GM21526 (cell line): Measurements from ENCODE around the gene TBXT.
A peak's percentile ranks its signal among the peaks of the same experiment; 100 is the strongest.
"Not testable (repeated sequence)": the region's sequence is repeated elsewhere in the genome, so short reads cannot be mapped to it uniquely, and the experiment has no call there.

Experiments used
- ATAC-seq: cut with Tn5 transposase; IDR thresholded peaks from one replicate; pipeline ENCODE4 v1.9.1; 2021; ENCODE audit warnings: moderate library complexity; ENCODE audit not compliant: unreplicated experiment, low FRiP score

The TBXT gene

DNA sequence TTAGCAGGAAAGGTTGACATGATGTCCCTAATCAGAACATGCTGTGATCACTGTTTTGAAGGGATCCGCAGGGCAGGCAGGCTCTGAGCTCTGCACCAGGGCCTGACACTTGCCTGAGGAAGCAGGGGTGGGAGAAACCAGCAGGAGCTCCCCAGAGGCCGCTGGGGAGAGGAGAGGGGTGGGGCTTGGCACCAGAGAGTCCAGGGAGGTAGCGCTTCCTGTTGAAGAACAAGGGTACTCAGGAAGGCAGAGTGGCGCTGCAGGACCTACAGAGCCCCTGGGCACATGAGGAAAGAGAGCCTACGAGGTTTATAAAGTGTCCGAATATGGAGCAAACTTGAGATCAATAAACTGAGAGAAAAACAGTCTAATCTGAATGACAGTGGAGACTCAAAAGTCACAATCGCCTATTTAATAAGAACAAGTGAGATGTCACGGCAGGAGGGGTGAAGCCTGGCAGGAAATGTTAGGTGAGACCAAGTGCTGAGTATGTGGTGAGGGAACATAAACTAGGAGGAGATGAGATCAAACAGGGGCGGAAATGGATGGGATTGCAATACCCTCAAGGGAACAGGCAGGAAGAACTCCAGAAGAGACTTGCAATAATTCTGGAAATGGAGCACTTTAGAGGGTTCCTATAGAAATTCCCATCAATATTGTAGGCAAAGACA is 5.8 kb upstream of the TBXT start:
- no peak for ATAC-seq

DNA sequence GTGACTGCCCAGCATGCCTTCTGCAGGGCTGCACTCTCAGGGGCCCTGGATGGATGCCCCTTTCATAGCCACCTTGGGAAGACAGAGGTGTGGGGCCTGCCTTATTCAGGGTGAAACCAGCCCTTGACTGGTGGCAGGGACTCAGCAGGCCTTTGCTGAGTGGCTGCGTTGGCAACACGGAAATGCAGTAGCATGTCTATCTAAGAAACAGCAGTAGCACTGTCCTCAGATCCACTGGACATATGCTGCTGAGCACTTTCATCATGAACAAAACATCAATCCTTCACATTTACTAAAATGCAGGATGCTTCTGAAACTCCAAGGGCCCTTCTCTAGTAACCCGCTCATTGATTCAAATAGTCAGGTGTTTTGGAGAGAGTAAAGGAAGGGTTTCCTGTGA is 4.9 kb upstream of the TBXT start:
- ATAC-seq: no peak

DNA sequence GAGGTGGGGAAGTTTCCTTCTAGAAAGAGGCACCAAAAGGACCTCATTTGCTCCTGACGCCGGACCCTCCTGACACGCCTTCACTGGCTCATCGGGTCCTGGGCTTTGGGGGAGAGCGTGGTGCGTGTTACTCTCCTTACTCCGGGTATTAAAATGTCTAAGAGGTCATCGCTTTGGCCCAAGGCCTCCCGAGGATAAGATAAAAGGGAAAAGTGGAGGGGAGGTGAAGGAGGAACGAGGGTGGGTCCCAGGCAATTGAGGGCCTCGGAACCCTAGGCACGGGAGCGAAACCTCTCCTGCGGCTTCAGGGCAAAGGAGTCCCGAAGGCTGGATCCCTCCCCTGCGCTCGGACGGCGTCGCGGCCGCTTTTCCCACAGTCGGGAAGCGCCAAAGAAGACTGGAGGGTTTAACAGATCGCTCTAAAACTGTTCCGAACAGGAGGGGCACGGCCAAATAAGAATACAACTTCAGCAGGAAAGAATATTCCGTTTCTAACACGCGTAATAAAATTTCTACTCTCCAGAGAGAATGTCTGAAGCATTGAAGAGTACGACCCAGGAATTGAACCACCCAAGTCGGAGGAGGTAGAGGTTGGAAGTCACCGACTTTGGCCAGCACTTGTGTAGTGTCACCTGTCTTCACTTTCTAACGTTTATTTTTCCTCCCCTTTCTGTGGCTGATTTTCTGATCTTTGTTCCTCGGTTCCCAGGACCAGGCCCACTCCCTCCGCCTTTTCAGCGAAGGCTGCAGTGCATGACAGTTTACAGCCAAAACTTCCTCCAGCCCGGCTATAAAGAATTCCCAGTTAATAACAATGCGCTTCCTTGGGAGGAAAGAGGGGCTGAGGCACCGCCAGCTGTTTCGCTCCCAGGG is 2.1 kb upstream of the TBXT start:
- ATAC-seq: no peak

DNA sequence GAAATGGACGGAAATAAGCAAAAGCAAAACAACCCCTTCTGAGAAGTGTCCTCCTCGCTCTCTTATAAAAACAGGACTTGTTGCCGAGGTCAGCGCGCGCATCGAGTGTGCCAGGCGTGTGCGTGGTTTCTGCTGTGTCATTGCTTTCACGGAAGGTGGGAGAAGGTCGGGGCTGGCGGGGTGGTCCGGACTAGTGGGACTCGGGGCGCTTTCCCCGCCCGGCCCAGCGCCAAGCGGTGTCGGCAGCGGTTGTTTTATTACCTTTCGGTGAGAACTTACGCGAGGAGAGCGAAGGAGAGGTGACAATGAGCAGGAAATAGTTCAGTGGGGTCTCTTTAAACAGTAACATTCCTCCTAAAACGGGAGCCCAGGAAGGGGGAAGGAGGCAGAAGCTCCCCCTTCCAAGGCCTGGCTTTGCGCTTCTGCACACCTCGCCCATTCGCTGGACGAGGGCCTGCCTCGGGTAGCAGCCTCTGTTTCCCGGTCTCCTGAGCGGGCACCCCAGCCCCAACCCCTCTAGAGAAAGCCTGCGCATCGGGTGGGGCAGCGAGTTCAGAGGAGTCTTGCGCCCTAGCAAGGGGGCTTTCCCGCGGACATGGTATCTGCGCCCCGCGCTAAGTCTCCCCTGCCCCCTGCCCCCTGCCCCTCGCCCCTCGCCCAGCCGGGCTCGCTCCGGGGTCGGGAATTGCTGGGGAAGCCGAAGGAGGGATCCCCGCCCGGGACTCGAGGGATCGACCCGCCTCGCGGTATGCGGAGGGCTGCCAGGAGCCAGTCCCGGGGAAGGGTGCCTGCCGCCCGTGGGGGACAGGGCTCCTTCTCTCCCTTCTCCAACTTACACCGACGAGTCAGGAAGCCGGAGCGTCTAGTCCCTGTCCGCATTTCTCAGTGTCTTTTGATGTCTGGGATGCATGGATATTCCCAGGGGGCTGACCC is 1.2 kb upstream of the TBXT start:
- no peak for ATAC-seq

DNA sequence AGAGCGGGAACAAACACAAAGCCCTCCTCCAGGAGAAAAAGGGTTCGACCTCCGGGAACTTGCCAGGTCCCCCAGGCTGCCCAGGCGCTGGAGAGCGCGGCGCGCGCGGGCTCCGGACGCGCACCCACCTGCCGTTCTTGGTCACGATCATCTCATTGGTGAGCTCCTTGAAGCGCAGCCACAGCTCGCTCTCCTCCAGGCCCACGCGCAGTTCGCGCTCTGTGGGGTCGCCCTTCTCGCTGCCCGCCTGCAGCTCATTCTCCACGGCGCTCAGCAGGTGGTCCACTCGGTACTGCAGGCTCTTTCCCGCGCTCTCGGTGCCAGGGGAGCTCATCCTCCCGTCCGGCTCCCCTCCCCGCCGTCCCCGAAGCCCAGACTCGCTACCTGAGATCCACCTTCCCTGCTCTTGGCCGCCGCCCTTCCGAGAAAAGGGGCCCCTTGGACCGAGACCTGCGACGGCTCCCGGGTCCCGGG is 356 bp downstream of the TBXT start:
- ATAC-seq: no peak

DNA sequence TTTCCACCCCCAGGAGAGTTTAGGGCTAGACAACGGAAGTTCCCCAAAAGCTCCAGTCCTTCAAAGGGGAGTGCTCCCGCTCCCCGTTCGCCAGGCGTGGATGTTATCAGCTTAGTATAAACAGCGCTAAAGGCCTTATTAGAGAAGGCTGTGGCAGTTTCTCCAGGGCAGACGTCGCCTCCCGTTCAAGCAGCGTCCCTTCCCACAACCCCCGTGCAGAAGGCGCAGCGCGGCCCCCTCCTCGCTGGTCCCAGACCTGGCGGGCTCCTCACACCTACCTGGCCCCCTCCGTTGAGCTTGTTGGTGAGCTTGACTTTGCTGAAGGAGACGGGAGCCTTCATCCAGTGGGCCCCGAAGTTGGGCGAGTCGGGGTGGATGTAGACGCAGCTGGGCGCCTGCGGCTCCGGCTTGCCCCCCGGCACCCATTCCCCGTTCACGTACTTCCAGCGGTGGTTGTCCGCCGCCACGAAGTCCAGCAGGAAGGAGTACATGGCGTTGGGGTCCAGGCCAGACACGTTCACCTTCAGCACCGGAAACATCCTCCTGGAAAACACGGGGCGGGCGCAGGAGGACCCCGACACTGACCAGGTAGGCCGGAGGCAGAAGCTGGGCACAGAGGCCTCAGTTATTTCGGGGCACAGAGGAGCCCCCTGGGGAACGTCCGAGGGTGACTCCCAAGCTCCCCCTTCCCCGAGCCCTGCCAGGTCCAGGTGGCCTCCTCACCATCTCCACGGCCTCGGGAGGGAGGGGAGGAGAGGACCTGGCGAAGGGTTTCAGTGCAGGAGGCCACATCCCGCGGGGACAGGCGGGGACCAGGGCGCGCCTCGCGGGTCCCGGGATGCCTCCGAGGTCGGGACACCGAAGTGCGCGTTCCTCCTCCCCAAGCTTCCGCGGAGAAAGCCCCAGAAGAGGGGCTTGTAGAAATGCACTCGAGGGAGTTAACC is 1.1 kb downstream of the TBXT start:
- ATAC-seq: no peak

DNA sequence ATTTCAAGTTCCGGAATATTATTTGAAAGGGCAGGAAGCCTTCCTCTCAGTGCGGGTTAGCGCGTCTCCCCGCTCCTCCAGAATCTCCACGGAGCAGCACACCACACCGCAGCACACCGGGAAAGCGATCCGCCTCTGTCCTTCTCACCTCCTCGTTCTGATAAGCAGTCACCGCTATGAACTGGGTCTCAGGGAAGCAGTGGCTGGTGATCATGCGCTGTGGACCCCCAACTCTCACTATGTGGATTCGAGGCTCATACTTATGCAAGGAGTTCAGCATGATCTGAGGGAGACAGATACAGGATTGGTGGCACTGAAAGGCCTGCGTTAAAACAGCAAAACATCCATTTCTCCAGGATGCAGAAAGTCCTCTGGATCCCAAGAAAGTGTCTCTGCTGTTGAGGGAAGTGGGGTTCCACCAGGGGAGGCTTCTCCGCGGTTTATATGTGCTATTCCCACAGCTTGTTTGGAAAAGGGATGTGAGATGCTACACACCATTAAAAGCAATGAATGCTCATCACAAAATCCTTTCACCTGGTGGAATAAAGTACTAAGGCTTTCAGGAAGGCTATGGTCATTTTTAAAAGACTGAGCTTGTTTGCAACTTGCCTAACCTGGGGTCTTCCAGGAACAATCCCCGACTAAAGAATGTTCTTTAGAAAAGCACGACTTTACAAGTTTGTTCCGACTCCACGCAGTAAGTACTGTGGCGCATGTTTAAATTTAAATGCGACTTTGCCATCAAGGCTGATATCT is 1.9 kb downstream of the TBXT start:
- ATAC-seq: no peak

DNA sequence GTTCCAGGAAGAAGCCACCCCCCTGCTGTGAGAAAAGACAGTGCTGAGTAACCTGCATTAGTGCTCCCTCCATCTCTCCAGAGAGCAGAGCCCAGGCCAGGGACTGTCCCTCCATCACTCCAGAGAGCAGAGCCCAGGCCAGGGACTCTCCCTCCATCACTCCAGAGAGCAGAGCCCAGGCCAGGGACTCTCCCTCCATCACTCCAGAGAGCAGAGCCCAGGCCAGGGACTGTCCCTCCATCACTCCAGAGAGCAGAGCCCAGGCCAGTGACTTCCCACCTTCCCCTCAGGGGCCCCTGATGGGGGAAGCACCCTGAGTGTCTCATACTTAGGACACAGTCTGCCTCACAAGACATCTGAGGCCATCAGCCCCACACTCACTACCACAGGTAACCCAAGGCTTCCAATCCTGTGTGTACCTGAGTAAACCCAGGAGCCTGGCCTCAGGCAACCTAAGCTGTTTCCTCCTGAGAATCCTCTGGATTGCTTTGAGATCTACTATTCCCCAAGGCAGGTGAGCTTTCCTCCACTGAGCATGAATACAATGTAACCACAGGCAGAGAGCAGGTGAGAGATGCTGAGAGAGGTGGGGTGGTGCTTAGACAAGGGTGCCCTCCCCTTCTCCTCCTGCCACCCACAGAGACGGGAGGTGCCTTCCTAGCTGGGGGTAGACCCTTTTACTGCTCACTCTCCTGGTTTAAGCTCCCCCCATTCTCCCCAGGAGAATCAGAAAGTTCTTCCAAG is 4.9 kb downstream of the TBXT start:
- ATAC-seq: peak; percentile 53

DNA sequence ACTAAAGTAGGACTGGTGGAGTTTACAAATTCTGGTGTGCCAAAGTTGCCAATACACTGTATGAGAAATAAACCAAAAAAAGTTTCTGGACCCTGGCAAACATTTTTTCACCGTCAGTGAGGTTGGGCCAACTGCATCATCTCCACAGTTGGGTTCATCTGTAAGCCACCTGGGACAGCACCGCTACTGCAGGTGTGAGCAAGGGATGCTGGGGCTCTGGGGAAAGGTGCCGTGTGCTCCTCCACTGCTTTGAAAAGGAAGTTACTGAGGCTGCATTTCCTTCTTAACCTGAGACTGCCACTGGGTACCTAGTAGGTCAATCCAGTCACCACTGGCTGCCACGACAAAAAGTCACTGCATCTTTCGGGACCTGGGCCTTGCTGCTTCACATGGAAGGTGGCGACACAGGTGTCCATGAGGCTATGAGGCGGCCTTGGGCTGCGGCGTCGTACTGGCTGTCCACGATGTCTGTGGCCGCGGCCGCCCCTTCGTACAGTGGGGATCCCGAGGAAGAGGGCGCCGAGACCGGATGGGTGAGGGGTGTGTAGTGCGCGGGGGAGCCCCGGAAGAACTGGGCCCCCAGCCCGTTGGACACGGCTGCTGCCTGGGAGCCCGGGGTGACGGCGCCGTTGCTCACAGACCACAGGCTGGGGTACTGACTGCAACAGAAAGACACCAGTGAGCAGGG is 9.6 kb downstream of the TBXT start:
- ATAC-seq: no peak

DNA sequence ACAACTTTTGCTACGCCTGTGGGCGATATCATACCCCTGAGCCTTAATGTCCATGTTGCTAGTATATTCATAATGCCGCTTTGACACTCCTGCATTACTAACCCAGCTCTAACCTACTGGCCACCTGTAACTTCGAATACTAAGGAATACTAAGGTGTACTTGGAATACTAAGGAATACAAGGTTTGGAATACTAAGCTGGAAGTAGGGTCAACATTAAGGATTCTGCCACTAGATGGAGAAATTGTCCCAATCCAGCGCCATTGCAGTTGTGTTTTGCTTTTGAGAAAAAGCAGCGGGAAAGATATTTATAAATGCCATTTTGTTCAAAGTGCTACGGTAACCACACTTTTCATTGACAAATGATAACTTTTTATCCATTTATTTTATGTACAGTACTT is 10.7 kb downstream of the TBXT start:
- ATAC-seq: no peak

DNA sequence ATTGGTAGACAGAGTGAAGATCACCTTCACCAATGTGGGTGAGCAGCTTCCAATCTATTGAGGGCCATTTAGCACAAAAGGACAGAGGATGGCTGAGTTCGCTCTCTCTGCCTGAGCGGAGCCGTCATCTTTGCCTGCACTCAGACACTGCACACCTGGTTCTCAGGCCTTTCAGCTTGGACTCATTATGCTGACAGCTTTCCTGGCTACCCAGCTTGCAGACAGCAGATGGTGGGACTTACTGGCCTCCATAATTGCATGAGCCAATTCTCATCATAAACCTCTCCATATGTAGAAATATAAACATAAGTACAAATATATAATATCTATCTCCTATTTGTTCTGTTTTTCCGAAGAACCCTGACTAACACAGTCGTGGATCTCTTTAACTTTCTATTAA is 13.7 kb downstream of the TBXT start:
- ATAC-seq: no peak

DNA sequence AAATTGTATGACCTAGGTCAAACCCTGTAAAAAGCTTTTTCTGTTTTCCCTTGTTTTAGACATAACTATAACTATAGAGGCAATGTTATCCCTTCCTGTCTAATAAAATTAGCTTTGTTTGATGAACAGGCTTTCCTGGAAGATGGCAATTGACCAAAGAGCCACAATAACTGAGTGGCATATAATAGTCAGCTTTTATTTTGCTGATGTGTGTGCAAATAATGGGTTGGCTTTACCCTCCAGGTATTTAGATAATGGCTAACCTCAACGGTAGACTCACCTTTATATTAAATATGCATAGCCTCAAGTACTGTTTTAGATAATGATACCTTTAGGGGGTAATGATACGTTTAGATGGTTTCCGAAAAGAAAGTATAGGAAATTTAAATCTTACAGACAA is 15.0 kb downstream of the TBXT start:
- no peak for ATAC-seq

DNA sequence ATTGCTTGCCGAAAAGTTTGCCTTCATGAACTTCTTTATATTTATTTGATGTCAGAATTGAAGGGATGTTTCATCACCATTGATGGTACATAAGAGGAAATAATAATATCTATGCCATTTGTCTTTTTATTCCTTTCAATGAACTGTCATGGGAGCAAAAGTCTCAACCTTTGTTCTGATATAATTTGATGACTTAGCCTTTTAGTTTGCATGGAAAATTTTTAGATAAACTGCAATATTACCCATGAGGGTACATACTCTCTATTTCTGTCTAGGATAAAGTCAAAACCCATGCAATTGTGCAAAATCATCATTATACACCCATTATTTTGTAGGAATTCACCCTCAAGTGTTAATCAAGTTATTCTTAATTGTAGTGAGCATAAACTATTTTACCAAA is 15.9 kb downstream of the TBXT start:
- no peak for ATAC-seq

DNA sequence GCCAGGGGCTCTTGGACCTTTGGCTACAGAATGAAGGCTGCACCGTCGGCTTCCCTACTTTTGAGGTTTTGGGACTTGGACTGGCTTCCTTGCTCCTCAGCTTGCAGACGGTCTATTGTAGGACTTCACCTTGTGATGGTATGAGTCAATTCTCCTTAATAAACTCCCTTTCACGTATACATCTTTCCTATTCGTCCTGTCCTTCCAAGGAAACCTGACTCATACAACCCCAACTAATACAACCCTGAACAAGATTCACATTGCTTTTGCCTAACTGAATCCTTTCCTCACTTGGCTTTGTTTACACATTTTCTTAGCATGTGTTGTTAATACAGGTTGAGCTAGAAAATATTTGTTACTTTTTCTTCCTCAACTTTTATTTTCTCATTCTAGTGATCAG is 21.9 kb downstream of the TBXT start:
- no peak for ATAC-seq

DNA sequence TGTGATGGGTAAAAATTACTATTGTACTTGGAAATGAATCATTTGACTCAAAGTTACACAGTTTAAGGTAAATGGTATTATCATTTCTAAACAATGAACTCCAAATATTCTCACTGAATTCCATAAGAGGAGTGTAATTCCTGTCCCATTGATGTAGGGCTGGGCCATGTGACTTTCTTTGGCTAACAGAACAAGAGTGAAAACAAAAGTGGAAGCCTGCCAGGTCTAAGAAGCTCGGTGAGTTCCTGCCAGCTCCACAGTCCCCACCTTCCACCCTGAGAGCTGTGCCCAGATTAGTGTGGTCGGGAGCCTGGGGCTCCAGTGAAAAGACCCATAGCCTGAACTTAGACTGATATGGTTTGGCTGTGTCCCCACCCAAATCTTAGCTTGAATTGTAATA is 24.6 kb downstream of the TBXT start:
- ATAC-seq: no peak

DNA sequence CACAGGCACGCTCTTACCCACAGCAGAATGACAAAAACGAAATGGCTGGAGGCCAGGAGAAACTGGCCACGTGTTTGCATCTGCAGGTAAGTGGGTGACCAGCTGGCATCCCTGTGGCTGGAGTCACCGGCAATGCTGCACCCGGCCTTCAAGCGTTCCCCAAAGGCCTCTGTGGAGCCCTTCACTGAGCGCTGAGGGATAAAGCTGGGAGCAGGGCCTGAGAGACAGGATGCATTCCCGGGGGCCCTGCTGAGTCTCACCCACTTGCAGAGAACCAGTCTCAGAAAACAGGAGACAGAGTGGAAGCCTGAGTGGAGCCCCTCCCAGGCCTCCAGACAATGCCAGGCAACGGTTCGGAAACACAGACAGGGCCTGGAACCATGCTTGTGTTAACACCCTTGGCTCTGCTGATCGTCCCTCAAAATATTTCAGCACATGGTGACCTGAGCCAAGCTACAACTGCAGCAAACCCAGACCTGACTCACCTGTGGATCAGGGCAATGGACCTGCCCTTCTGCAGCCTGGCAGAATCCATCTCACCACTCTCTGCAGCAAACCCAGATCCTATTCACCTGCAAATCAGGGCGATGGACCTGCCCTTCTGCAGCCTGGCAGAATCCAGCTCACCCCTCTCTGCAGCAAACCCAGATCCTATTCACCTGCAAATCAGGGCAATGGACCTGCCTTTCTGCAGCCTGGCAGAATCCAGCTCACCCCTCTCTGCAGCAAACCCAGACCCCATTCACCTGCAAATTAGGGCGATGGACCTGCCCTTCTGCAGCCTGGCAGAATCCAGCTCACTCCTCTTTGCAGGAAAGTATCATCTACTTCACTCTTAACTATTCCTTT is 39.8 kb downstream of the TBXT start:
- no peak for ATAC-seq

DNA sequence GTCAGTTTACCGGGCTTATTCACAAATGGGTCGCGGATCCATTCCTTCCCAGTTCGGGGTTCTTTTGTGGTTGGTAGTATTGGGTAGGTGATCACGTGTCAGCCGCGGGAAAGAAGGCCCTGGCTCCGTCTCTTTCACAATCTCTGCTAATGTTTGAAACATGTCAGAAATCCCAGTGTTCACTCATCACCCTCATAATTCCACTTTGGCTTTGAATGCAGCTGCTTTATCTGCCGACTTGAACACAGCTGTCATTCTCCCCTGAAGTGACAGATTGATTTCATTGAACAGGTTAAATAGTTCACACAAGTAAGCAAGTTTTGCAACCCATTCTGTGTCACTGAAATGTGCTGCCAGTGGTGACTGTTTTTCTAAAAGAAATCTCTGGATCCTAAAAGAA is 44.5 kb downstream of the TBXT start:
- ATAC-seq: not testable (repeated sequence)
